ENCODE measurements around the gene GAREM1.
"Not testable (repeated sequence)": the region's sequence is repeated elsewhere in the genome, so short reads cannot be mapped to it uniquely, and the experiment has no call there.

Gene GAREM1

DNA sequence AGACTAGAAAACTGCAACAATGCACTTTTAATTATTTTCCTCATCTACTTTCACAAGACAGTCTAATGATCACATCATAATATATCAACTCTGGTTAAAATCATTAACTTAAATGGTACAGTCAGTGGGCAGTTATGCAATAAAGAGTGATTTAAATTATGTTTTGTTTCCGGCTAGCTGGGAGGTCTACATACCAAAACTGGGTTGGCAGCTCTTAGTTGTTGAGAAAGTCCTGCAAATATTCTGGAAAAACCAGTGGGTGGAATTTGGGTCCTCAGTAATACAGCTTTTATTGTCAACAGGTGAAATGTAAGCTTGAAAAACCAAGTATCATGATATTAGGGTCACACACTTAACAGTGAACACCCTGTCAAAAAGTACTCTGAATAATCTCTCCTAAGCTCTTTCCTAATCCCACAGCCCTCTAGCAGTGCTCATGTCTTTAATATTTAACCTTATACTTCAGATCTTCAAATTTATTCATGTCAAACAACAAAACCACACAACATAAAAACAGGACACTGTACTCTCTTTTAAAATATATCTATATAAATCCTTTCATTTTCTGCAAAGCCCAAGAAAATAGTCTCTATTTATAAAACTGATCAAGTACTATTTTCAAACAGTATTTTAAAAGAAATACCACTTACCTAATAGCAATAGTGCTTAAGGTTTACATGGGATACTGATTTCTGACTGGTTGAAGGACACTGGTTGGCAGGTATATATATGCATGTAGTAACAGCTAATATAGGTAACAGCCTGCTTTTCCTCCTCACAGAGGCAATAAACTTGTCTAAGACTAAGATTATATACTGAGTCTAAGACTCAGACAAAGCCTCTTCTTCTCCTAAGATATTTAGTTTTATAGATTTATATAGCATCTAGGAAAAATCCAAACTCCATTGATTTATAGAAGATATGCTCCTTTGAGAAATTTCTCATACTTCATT lies 103.8 kb downstream of the GAREM1 start:
- DNase-seq = no peak

DNA sequence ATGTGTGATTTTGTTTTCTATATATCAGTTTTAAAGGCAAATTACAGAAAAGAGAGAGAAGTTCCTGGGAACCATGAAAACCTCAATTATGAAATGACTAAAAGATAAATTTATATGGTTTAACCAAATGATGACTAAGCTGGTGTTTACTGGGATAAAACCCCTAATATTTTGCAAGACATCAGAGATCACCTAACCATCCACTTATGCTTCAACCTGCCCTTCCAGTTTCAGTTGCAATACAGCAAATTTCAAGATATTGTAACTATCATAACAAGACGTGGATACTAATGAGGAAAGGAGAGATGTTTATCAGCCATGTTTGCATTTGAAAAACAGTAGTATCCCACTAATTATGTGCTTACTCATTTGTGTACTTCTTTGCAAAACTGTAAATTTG lies 108.2 kb downstream of the GAREM1 start:
- DNase-seq = no peak

GRCh38 chr18:32360682-32361345 lies 109.9 kb downstream of the GAREM1 start:
- no peak for DNase-seq

DNA sequence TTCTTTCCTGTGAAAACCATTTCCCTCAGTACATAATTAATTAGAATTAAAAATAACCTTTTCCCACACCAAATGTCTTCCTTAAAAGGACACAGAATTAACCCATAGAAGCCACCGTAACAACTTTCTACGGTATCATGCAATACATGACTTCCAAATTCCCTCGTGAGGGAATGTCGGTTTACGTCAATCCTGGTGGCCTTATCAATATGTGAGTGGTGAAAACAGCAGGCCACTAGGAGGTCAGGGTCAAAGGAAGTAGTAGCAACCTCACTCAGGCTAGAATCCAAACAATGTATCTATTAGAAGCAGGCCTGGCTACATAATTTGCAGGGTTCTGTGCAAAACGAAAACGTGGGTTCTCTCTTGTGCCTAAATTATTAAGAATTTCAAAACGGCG lies 112.2 kb downstream of the GAREM1 start:
- DNase-seq = no peak

GRCh38 chr18:32358075-32358474 lies 112.6 kb downstream of the GAREM1 start:
- no peak for DNase-seq

GRCh38 chr18:32355896-32356295 lies 114.8 kb downstream of the GAREM1 start:
- no peak for DNase-seq

GRCh38 chr18:32354518-32354917 lies 116.2 kb downstream of the GAREM1 start:
- no peak for DNase-seq

DNA sequence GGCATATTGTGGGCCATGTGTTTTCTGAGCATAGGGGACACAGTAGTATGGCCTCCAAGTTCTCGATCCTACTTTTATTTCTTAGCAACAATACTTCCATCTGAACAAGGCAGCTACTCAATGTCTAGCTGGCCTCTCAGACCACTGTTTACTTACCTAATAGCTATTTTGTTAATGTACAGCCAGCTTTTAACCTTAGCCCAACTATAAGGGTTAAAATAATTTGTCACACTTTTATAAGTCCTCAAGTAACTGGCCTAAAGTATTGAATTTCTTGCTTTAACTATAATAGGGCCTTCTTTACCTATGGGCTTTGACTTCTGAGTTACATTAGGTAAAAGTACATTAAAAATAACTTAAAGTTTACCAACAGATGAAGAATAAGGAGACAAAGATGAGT lies 117.4 kb downstream of the GAREM1 start:
- no peak for DNase-seq

- DNase-seq = no peak
These were observed 119.7 kb downstream of the GAREM1 start for GRCh38 chr18:32351032-32351431.

- DNase-seq = no peak
These were observed 120.8 kb downstream of the GAREM1 start for GRCh38 chr18:32349728-32350395.

DNA sequence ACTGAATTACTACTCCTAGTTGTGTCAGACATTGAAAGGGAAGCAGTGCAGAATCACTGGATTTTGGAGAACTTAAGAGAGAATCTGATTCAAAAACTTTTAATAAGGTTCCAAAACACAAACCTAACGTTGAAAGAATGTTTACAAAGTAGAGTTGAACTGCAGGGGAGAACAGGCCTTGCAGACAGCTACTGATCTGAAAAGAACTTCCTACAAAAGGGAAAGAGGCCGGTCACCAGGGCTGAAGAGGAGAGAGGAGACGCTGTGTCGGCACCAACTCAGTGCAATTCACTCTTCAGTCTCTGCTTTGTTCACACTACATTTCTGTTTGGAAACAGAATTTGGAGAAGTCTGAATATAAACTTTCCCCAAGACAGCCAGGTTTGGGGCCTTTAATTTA lies 124.0 kb downstream of the GAREM1 start:
- no peak for DNase-seq

- DNase-seq = no peak
These were observed 127.0 kb downstream of the GAREM1 start for GRCh38 chr18:32343634-32344033.

GRCh38 chr18:32341112-32341511 lies 129.6 kb downstream of the GAREM1 start:
- DNase-seq = not testable (repeated sequence)

DNA sequence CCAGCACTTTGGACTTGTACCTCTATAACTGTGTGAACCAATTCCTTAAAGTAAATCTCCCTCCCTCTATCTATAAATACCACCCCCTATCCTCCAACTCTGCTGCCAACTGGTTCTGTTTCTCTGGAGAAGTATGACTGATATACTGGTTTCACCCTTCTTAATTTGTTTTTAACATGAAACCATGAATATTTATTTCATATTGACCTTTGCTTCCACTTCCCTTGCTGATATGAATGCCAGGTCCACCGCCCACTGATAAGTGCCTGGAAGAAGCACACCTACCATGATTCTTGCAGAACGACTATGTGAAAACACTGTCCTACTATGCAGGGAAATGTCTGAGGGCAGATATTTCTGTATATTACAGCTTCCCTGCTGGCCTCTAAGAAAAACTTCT lies 131.6 kb downstream of the GAREM1 start:
- DNase-seq = no peak

GRCh38 chr18:32337821-32338220 lies 132.9 kb downstream of the GAREM1 start:
- no peak for DNase-seq

GRCh38 chr18:32337347-32337746 lies 133.3 kb downstream of the GAREM1 start:
- DNase-seq = no peak

GRCh38 chr18:32335228-32335627 lies 135.5 kb downstream of the GAREM1 start:
- no peak for DNase-seq

GRCh38 chr18:32333781-32334180 lies 136.9 kb downstream of the GAREM1 start:
- DNase-seq = no peak

DNA sequence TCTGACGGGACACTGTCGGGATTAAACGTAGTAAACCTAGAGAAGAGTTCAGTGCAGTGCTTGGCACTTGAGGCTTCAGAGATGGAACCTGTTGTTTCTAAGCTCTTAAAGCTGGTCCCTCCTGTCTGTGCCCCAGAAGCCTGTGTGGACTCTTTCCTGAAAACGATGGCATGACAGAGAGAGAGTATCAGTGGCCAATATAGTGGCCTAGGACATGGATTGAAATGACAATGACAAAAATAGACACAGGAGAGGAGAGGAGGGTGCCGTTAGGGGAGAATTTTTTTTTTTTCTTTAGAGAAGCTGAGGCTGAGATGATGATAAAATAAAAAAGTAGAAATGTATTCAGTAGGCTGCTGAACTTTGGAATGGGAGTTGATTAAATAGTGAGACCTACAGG lies 138.0 kb downstream of the GAREM1 start:
- DNase-seq = no peak

DNA sequence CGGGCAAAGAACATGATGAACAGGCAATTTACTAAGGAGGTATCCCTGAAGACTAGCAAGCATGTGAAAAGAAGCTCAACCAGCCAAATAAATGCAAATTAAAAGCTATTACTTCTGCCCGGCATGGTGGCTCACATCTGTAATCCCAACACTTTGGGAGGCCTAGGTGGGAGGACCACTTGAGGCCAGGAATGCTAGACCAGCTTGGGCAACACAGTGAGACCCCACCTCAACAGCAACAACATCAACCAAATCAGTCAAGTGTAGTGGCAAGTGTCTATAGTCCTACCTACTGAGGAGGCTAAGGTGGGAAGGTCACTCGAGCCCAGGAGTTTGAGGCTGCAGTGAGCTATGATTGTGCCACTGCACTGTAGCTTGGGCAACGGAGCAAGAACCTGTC lies 141.7 kb downstream of the GAREM1 start:
- no peak for DNase-seq

GRCh38 chr18:32328379-32328778 lies 142.3 kb downstream of the GAREM1 start:
- DNase-seq = no peak

DNA sequence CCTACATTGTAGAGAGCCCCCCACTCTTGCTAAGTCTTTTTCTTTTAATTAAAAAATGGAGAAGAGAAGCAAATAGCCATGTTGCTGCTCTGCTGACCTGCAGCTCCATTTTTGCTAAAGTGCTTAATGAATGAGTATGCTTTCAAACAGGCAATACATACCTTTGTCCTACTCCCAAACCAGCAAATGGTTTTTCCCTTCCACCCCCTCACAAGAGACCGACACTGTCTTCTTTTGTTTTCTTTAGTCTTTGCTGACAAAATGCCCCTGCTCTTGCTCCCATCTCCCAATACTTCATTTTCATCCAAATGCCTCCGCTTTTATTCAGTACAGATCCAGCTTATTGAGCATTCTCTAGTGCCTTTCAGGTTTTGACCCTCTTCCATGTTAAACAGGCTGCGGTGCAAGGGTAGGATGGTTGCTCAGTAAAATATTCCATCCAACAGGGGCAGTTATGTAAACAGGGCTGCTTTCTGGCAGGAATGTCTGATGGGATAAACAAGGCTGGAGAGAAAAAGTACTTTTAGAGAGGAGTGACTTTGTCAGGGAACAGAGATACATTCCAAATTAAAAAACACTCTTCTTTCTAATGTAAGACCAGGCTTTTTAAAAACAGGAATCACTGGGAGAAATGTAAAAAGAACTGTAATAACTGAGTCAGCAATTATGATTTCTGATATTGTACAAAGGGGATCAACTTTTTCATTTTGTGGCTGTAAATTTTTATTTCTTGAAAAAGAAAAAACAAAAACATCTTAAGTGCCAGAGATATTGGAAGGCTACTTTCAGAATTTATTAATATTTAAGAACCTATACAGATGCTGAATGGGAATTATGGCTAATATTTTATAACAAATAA lies 144.0 kb downstream of the GAREM1 start:
- DNase-seq = no peak

GRCh38 chr18:32324181-32324580 lies 146.5 kb downstream of the GAREM1 start:
- no peak for DNase-seq
